OCI-LY7 (cell line): ENCODE results near the gene ILDR2. TPM values are rescaled to one million over a fixed set of nuclear protein-coding genes. Genes with fewer than 3 reads are reported as not detected.

Source experiments
- BruUV-seq: library from RNA; stranded (reverse); fragments of 400-500 nt; replicated peaks from 2 replicates; lab custom pipeline; 2021; lab: Mats Ljungman, UMichigan
- CTCF ChIA-PET: fragments of 300-600 bp; sonication (Branson Sonifier 250); formaldehyde crosslinking; loops from one replicate; lab custom pipeline; 2022; ENCODE audit warnings: antibody characterized with exemption; ENCODE audit not compliant: unreplicated experiment; lab: Charles Lee
- POLR2A ChIA-PET: fragments of 300-600 bp; sonication (Branson Sonifier 250); formaldehyde crosslinking; loops from one replicate; lab custom pipeline; 2022; ENCODE audit warnings: antibody characterized with exemption; lab: Charles Lee
- DNase-seq: peaks from one replicate; pipeline ENCODE4 v3.0.0-alpha.2; 2015; ENCODE audit warnings: low spot score
- H2AFZ ChIP-seq: fragments of 200-600 bp; sonication (generic), shearing (Covaris generic); 2 replicates; pipeline ENCODE4 v1.6.1; 2014; ENCODE audit warnings: mild to moderate bottlenecking, antibody characterized with exemption, low read length, moderate library complexity
- H3K27ac ChIP-seq: fragments of 200-600 bp; sonication (generic); 2 replicates; pipeline ENCODE4 v1.5.1; 2014; ENCODE audit warnings: mixed run types, low read depth, mild to moderate bottlenecking, moderate library complexity, low read length, inconsistent platforms; ENCODE audit not compliant: poor library complexity, severe bottlenecking
- H3K36me3 ChIP-seq: fragments of 200-600 bp; sonication (generic); 2 replicates; pipeline ENCODE4 v1.6.1; 2014; ENCODE audit warnings: mild to moderate bottlenecking, antibody characterized with exemption, low read length, moderate library complexity, mixed read lengths; ENCODE audit not compliant: insufficient read depth
- H3K4me1 ChIP-seq: fragments of 200-600 bp; sonication (generic); 2 replicates; pipeline ENCODE4 v1.5.1; 2014; ENCODE audit warnings: mild to moderate bottlenecking, low read length; ENCODE audit not compliant: insufficient read depth, poor library complexity, severe bottlenecking
- H3K4me2 ChIP-seq: fragments of 200-600 bp; sonication (generic); 2 replicates; pipeline ENCODE4 v1.6.1; 2014; ENCODE audit warnings: mild to moderate bottlenecking, low read length
- H3K4me3 ChIP-seq: fragments of 200-600 bp; sonication (generic); 2 replicates; pipeline ENCODE4 v1.5.1; 2014; ENCODE audit warnings: mild to moderate bottlenecking, low read depth, low read length; ENCODE audit not compliant: poor library complexity, severe bottlenecking
- H3K79me2 ChIP-seq: fragments of 200-600 bp; sonication (generic); 2 replicates; pipeline ENCODE4 v1.6.1; 2016; ENCODE audit warnings: low read depth, mild to moderate bottlenecking, low read length, moderate library complexity, mixed read lengths; ENCODE audit not compliant: insufficient read depth
- H3K9me2 ChIP-seq: fragments of 200-600 bp; sonication (generic); 2 replicates; pipeline ENCODE4 v1.6.1; 2016; ENCODE audit warnings: mild to moderate bottlenecking, low read length, mixed read lengths; ENCODE audit not compliant: insufficient read depth
- H3K9me3 ChIP-seq: fragments of 200-600 bp; sonication (generic); 2 replicates; pipeline ENCODE4 v1.6.1; 2014; ENCODE audit warnings: mild to moderate bottlenecking, mixed run types, low read length, mixed read lengths
- H4K20me1 ChIP-seq: fragments of 200-600 bp; sonication (generic); 2 replicates; pipeline ENCODE4 v1.6.1; 2014; ENCODE audit warnings: mild to moderate bottlenecking, antibody characterized with exemption, low read length, moderate library complexity, mixed read lengths; ENCODE audit not compliant: insufficient read depth
- CTCF ChIP-seq: fragments of 200-600 bp; sonication (generic); conservative IDR thresholded peaks from 2 replicates; pipeline ENCODE4 v1.5.1; 2014; ENCODE audit warnings: mild to moderate bottlenecking, antibody characterized with exemption, low read length, moderate library complexity, mixed read lengths
- EZH2phosphoT487 ChIP-seq: fragments of 200-600 bp; sonication (generic); IDR thresholded peaks from 2 replicates; pipeline ENCODE4 v1.6.1; 2018; ENCODE audit warnings: low read depth, borderline replicate concordance, mild to moderate bottlenecking, mixed run types, antibody characterized with exemption, low read length, moderate library complexity, mixed read lengths
- intact Hi-C: fragments of 100-400 bp; cut with micrococcal nuclease; formaldehyde crosslinking; loops from one replicate; pipeline ENCODE4 v1.10.0; 2022; ENCODE audit not compliant: unreplicated experiment
- total RNA-seq, 2 experiments: library from RNA; depleted of rRNA in 1 of 2; stranded (reverse); fragments of >200 nt in 1 of 2; shearing (Covaris generic) in 1 of 2; gene quantifications; 2 replicates each; pipeline ENCODE4 v1.2.3, GENCODE V29; 2014 to 2022

The ILDR2 gene
- total RNA-seq, 2 experiments from 2014 or later: 3.2 to 5.3 TPM

GRCh38 chr1:166952002-166952746, 23.2 kb downstream of the ILDR2 start:
- CTCF ChIA-PET: no interaction called here

GRCh38 chr1:166951050-166951449, 24.3 kb downstream of the ILDR2 start:
- ChIA-PET CTCF (no interaction called here), POLR2A (no interaction called here)
- TF ChIP-seq CTCF: no peak
- TF ChIP-seq EZH2phosphoT487: no peak
- Histone ChIP-seq H3K4me1 (no peaks in the 10 kb centered on the region), H3K27ac (no peak overlapping the region), H3K9me2 (no peaks in the 10 kb centered on the region), H3K9me3 (no peaks in the 10 kb centered on the region), H3K36me3 (no peaks in the 10 kb centered on the region), H3K79me2 (no peaks in the 10 kb centered on the region), H4K20me1 (no peaks in the 10 kb centered on the region), H3K4me3 (no peak overlapping the region), H2AFZ (no peak overlapping the region), H3K4me2 (no peak overlapping the region)
- no peak for DNase-seq
- intact Hi-C loops: no loop called here
- no TSS peak for BruUV-seq

More at GRCh38 chr1:166952002-166952746, 23.2 kb downstream of the ILDR2 start:
- no peak overlapping the region for H3K27ac ChIP-seq
- no peak for TF ChIP-seq EZH2phosphoT487
- no peak for TF ChIP-seq CTCF
- DNase-seq: no peak
- no peaks in the 10 kb centered on the region for H3K9me2 ChIP-seq
- no peak overlapping the region for H3K4me2 ChIP-seq
- no peak overlapping the region for H3K4me3 ChIP-seq
- H3K79me2 ChIP-seq: no peaks in the 10 kb centered on the region
- H3K36me3 ChIP-seq: no peaks in the 10 kb centered on the region
- H4K20me1 ChIP-seq: no peaks in the 10 kb centered on the region
- intact Hi-C loops: no loop called here
- no peak overlapping the region for H2AFZ ChIP-seq
- no peaks in the 10 kb centered on the region for H3K4me1 ChIP-seq
- H3K9me3 ChIP-seq: no peaks in the 10 kb centered on the region
- POLR2A ChIA-PET: no interaction called here
- BruUV-seq: no TSS peak

DNA sequence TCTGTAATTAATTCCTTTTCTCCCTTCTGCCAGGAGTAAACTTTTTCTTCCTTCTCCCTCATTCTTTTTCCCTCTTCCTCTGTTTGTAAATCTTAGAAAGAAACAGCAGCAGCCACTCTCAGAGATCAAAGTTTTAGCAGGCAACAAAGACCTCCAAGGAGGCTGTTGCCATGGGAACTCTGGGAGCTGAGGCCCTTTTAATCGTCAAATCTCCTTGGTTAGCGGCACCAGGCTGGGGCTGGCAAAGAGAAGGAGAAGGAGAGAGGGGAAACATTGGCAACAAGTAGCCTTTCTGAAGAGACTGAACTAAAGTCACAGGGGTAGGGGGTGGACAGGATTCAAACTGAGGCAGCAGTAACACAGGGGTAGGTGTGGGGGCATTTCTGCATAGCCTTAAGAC, 25.2 kb downstream of the ILDR2 start:
- Histone ChIP-seq H3K4me1 (no peaks in the 10 kb centered on the region), H3K27ac (no peak overlapping the region), H4K20me1 (no peaks in the 10 kb centered on the region), H2AFZ (no peak overlapping the region), H3K4me3 (no peak overlapping the region), H3K4me2 (no peak overlapping the region), H3K79me2 (no peaks in the 10 kb centered on the region), H3K9me2 (no peaks in the 10 kb centered on the region), H3K9me3 (no peaks in the 10 kb centered on the region), H3K36me3 (no peaks in the 10 kb centered on the region)
- BruUV-seq: no TSS peak
- CTCF ChIA-PET: no interaction called here
- POLR2A ChIA-PET: no interaction called here
- TF ChIP-seq EZH2phosphoT487: no peak
- TF ChIP-seq CTCF: no peak
- intact Hi-C loops: no loop called here
- no peak for DNase-seq
